Thoracic aorta (tissue), 2 donors: ENCODE measurements around the gene LIN9. TPM values are rescaled to one million over a fixed set of nuclear protein-coding genes. Genes with fewer than 3 reads are reported as not detected.

Experiments
- ATAC-seq: fragments of 150-250 bp; one replicate; pipeline ENCODE4 v1.8.0; 2017; ENCODE audit warnings: low read depth; ENCODE audit not compliant: insufficient number of reproducible peaks, low FRiP score
- DNase-seq: peaks from one replicate; pipeline ENCODE4 v3.0.0-alpha.2; 2020; ENCODE audit warnings: low spot score
- H3K27ac ChIP-seq, 2 donors: fragments of 200-600 bp; sonication (generic); 1 replicate in 1 of 2; 2 replicates in 1 of 2; pipeline ENCODE4 v1.5.1; 2016; ENCODE audit warnings: mild to moderate bottlenecking in 2 of 2, moderate library complexity in 2 of 2
- H3K27me3 ChIP-seq: fragments of 200-600 bp; sonication (generic); replicated peaks from 2 replicates; pipeline ENCODE4 v1.6.0; 2016; ENCODE audit warnings: mild to moderate bottlenecking; ENCODE audit not compliant: insufficient read depth
- H3K36me3 ChIP-seq: fragments of 200-600 bp; sonication (generic); one replicate; pipeline ENCODE4 v1.5.1; 2016
- H3K4me1 ChIP-seq, 2 donors: fragments of 200-600 bp; sonication (generic); 1 replicate in 1 of 2; 2 replicates in 1 of 2; pipeline versions ENCODE4 v1.5.1 to v1.6.0; 2016; ENCODE audit warnings: low read depth in 2 of 2, mild to moderate bottlenecking in 1 of 2; ENCODE audit not compliant: control insufficient read depth in 1 of 2
- H3K4me3 ChIP-seq: fragments of 200-600 bp; sonication (generic); 2 replicates; pipeline ENCODE4 v1.5.1; 2016; ENCODE audit warnings: mild to moderate bottlenecking
- H3K9me3 ChIP-seq: fragments of 200-600 bp; sonication (generic); 2 replicates; pipeline ENCODE4 v1.5.1; 2016
- total RNA-seq, 2 donors: library from RNA; depleted of rRNA; stranded (reverse); fragments of >200 nt; gene quantifications; one replicate each; pipeline versions ENCODE4 v1.1.0 to v1.2.3, GENCODE V29; 2016
- TF ChIP-seq, protein P1 (sequence below): fragments of 200-600 bp; sonication (generic); IDR thresholded peaks from one replicate; pipeline ENCODE4 v1.5.1; 2019; ENCODE audit warnings: antibody characterized with exemption

LIN9 gene
- total RNA-seq, 2 donors from 2014 or later: 1.3 to 1.6 TPM

GRCh38 chr1:226248796-226249195, 60.2 kb downstream of the LIN9 start:
- DNase-seq: no peak
- Histone ChIP-seq H3K27me3 (no peaks in the 10 kb centered on the region), H3K9me3 (no peaks in the 10 kb centered on the region), H3K36me3 (no peaks in the 10 kb centered on the region), H3K4me3 (no peak overlapping the region), H3K4me1 (peaks cover 0 to 8% of the 10 kb centered on the region in 2 donors), H3K27ac (no peak overlapping the region)
- TF ChIP-seq, protein P1, sequence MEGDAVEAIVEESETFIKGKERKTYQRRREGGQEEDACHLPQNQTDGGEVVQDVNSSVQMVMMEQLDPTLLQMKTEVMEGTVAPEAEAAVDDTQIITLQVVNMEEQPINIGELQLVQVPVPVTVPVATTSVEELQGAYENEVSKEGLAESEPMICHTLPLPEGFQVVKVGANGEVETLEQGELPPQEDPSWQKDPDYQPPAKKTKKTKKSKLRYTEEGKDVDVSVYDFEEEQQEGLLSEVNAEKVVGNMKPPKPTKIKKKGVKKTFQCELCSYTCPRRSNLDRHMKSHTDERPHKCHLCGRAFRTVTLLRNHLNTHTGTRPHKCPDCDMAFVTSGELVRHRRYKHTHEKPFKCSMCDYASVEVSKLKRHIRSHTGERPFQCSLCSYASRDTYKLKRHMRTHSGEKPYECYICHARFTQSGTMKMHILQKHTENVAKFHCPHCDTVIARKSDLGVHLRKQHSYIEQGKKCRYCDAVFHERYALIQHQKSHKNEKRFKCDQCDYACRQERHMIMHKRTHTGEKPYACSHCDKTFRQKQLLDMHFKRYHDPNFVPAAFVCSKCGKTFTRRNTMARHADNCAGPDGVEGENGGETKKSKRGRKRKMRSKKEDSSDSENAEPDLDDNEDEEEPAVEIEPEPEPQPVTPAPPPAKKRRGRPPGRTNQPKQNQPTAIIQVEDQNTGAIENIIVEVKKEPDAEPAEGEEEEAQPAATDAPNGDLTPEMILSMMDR: no peak
- no peak for ATAC-seq

DNA sequence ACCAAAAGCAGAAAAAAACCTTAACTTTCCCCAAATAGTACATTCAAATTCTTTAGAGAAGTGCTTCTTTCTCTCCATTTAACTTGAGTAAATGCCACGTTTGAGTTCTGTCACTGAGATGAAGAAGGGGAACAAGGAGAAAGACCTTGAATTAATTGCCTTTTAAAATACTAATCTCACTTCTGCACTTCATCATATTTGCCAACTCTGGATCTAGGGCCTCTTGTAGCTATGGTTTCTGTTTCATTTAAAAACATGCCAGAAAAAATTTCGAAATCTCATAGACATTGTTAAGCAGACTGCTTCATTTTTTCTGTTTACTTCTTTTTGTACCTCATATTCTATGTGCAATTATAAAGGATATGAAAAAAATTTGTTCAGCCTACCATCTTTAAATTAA, 60.9 kb downstream of the LIN9 start:
- no peak for ATAC-seq

DNA sequence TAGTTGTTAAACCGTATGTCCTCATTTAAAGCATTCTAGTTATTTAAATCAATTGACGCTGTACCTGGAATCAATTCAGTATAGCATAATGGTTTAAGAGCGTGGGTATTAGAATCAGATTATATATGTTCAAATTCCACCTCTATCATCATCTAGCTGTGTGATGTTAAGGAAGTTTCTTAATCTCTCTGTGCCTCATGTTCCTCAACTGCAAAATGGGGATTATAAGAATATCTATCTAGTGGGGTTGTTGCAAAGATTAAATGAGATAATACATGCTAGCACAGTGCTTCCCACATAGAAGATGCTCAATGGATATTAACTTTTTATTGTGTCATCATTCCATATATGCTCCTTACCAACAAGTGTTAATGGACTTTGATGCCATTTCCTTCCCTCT, 69.5 kb downstream of the LIN9 start:
- TF ChIP-seq, protein P1: no peak
- ATAC-seq: no peak
- Histone ChIP-seq H3K27me3 (no peaks in the 10 kb centered on the region), H3K4me1 (no peaks in the 10 kb centered on the region), H3K4me3 (no peak overlapping the region), H3K9me3 (no peaks in the 10 kb centered on the region), H3K27ac (no peak overlapping the region), H3K36me3 (no peaks in the 10 kb centered on the region)
- DNase-seq: no peak

More for the DNA sequence above, 60.9 kb downstream of the LIN9 start:
- H3K36me3 ChIP-seq: no peaks in the 10 kb centered on the region
- no peak overlapping the region for H3K4me3 ChIP-seq
- no peaks in the 10 kb centered on the region for H3K9me3 ChIP-seq
- no peak for DNase-seq
- TF ChIP-seq, protein P1: no peak
- H3K4me1 ChIP-seq: peaks cover 0 to 8% of the 10 kb centered on the region in 2 donors
- H3K27ac ChIP-seq: no peak overlapping the region
- H3K27me3 ChIP-seq: no peaks in the 10 kb centered on the region

DNA sequence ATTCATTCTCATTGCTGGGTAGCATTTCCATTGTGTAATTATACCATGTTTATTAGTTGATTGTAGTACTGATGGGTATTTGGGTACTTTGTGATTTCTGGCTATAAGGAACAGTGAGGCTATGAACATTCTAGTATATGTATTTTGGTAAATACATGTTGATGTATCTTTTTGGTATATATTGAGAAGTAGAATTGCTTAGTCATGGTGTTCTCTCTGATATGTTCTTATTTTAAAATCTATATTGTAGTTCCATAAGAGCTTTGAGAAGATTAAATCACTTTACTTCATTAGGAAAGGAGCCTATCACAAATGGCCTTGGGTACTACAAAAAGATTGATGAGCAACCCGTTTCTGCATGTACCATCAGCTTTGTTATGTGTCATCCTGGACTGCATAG, 72.1 kb downstream of the LIN9 start:
- DNase-seq: no peak
- no peak for ATAC-seq
- TF ChIP-seq, protein P1: no peak

GRCh38 chr1:226233806-226234205, 75.2 kb downstream of the LIN9 start:
- DNase-seq (no peak), ATAC-seq (no peak)
- no peaks in the 10 kb centered on the region for H3K9me3 ChIP-seq
- TF ChIP-seq, protein P1: no peak
- H3K4me3 ChIP-seq: no peak overlapping the region
- H3K4me1 ChIP-seq: no peaks in the 10 kb centered on the region
- H3K36me3 ChIP-seq: no peaks in the 10 kb centered on the region
- H3K27me3 ChIP-seq: no peaks in the 10 kb centered on the region
- H3K27ac ChIP-seq: no peak overlapping the region

More for the DNA sequence above, 72.1 kb downstream of the LIN9 start:
- Histone ChIP-seq H3K27ac (no peak overlapping the region), H3K4me3 (no peak overlapping the region), H3K27me3 (no peaks in the 10 kb centered on the region), H3K36me3 (no peaks in the 10 kb centered on the region), H3K9me3 (no peaks in the 10 kb centered on the region), H3K4me1 (no peaks in the 10 kb centered on the region)
